HG03060 (cell line): ENCODE measurements around the gene LRRC45.

ENCODE experiments used
- ATAC-seq: cut with Tn5 transposase; IDR thresholded peaks from one replicate; pipeline ENCODE4 v1.9.1; 2021; ENCODE audit warnings: low read depth, moderate number of reproducible peaks; ENCODE audit not compliant: unreplicated experiment

The LRRC45 gene

GRCh38 chr17:82060614-82061013, 37.5 kb downstream of the LRRC45 start:
- no peak for ATAC-seq

- ATAC-seq: no peak
Measured at GRCh38 chr17:82061047-82061925, 38.2 kb downstream of the LRRC45 start.

GRCh38 chr17:82062076-82062983, 39.2 kb downstream of the LRRC45 start:
- no peak for ATAC-seq

DNA sequence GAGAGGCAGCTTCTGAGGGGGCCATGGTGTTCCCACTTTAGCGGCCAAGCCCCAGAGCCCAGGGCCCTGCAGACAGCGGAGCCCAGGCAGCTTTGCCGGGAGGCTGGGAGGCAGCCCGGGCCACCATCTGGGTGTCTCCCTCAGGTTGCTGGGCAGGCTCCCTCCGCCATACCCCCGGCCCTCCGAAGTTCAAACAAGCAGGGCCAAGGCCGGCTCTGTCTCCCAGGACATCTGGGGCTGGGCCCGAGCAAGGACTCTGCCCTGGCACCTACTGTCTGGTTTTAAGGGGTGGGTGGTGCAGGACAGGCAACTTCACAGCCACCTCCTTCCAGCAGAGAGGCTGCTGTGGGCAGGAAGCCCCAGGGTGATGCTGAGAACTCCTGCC, 39.9 kb downstream of the LRRC45 start:
- no peak for ATAC-seq

GRCh38 chr17:82063424-82064415, 40.6 kb downstream of the LRRC45 start:
- ATAC-seq: no peak

DNA sequence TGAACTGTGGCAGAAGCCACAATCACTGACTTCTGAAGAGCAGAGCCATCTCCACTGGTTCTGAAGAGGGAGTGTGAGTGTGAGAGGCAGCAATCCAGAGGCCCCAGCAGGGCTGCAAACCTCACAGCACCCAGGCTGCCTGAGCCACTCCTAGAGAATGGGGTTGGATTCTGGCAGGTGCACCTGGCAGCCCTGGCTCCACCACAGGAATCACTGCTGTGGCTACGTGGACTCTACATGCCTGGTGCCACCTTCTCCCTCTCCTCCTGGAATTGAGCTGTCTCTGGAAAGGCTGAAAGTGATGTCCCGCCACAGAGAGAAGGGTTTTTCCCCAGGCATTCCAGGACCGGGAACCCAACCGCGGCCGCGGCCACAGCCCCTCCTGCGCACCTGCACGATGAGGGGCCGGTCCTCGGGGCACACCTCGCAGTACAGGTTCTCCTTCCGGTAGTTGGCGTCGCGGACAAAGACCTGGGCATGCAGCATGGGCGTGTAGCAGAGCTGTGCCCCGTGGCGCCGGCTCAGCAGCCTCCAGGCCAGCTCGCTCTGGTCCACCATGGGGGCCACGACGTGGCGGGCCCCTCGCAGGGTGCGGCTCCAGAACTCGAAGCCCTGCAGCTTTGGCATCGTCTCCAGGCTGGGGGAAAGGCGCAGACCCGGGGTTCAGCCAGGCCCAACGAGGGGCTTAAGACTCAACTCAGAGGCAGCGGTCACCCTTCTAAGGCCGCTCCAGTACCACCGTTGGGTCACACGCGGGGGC, 41.5 kb downstream of the LRRC45 start:
- no peak for ATAC-seq

- ATAC-seq: no peak
Measured at GRCh38 chr17:82065193-82065637, 42.1 kb downstream of the LRRC45 start.

DNA sequence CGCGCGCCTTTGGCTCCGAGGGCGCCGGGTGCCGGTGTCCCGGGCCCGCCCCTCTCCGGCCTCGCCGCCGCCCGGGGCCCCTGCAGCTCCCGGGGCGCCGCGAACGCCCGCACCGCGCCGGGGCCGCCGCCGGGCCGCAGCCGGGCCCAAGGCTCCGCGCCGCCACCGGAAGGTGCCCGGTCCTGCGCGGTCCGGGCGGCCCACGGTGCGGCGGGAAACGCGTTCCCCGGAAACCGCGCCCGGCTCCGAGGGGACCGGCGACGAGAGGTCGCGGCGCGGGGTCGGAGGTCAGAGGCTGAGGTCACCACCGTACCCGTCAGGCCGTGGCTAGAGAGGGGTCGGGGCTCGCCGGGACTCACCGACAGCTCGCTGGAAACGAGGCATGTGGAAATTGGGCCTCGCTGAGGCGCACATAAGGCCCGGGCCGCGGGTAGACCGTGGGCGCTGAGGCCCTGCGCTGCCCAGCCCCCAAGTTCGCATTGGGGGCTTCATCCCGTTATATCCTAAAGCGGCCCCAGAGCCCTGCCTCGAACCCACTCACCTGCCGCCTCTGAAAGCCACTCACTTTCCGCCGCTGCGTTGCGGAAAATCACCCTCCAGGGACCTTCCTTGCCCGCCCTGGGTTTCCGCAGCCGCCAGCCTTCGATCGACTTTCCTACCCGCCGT, 42.7 kb downstream of the LRRC45 start, which contains the start of gene DUS1L:
TSS of gene DUS1L (minus strand) at position 167 of the 666 bp plus-strand sequence. CDS start 745 bp downstream, outside the sequence.
- ATAC-seq: no peak

GRCh38 chr17:82070611-82071010, 47.5 kb downstream of the LRRC45 start:
- no peak for ATAC-seq

- ATAC-seq: no peak
Measured at GRCh38 chr17:82072827-82073226, 49.7 kb downstream of the LRRC45 start.

DNA sequence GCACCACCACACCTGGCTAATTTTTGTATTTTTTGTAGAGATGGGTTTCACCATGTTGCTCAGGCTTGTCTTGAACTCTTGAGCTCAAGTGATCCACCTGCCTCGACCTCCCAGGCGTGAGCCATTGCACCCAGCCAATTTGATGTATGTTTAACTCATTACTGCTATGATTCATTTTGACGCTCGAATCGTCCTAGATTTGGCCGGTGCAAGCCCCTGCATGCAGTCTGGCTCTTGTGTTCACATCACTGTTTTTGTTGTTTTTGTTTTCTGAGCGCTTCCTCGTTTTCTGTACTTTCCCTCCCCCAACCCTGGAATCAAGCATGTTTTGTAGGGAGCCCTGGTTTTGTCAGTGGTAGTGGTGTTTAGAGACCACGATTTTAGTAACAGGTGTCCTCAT, 50.3 kb downstream of the LRRC45 start:
- ATAC-seq: no peak

DNA sequence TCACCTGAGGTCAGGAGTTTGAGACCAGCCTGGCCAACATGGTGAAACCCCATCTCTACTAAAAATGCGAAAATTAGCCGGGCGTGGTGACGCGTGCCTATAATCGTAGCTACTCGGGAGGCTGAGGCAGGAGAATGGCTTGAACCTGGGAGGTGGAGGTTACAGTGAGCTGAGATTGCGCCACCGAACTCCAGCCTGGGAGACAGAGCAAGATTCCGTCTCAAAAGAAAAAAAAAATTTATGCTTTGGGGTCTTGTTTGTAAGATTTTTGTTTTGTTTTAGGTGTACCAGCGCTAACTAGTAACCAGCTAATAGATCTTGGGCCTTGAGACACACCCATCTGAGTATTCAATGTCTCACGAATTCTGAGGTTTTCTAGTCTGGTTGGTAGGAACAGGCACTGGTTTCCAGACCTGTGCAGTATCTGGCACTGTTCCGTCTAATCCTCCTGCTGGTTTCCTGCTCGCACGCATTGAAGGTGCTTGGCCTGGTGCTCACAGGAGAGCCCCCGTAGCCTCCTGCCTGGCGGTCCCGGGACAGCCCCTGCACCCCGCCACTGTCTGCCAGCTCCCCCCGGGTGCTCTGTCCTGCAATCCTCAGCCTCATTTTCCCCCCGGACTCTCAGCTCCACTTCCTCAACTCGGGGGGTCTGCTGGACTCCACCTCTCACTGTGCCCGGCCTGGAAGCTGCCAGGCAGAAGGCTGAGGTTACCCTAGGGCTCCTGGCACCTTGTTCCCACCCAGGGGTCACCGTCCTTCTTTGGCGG, 53.1 kb downstream of the LRRC45 start:
- ATAC-seq: no peak

DNA sequence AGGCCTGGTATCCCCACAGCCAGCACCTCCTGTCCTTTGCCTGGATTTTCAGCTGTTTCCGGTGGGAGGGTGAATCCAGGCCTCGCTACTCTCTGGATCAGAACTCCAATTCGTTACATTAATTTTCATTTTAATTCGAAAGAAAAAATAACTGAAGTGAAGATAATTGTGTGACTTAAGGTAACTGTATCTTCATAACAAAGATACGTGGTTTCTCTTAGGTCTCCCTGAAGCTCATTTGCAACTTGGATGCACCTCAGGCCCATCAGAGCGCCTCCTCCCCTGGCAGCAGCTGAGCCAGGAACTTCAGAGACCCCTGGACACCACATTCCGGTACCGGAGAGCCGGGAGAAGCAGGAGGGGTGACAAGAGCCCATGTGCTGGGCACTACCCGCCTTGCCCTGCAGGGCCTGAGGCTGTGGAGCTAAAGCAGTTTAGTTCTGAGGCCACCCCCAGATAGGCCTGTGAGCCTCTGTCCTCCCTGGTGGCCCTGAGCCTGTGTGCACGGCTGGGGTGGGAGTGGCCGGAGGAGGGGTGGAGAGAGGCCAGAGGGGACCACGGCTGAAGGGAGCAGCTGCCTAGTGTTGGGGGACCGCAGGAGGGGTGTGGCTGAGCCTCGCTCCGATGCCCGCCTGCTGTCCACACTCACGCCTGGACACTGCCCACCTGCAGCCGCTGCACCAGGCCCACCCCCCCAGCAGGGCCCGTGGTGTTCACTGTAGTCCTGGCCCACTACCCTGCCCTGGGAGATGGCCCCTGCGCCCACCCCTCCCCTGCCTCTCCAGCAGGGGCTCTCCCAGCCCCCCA, 53.9 kb downstream of the LRRC45 start:
- no peak for ATAC-seq

DNA sequence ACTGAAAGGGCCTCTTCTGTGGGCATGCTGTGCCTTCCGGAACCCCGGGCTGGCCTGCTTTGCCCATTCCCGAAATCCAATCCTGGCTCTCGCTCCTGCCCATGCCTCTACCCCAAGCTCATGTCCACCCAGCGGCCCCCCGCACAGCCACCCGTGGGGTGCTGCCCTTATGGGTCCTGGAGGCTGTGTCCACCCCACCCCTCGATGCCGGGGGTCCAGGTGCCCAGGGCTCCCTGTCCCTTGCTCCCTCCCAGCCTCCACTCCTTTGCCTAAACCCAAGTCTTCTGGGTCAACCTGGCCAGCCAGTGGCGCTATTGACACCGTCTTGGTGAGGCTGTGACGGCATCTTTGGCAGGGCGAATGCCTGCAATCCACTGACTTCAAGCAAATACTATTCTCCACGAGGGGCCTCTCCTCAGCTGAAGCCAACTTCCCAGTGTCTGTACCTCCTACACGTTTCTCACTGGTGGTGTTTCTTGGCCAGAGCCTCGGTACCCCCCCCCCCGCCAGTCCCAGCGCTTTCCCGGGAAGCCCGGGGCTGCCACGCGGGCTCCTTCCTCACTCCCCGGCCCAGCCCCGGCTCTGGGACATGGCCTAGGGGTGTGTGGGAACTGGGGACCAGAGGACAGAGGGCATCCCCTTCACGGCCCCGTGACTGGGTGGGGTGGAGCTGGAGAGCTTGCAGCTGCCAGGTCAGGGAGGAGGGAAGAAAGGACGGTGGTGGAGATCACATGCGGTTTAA, 54.7 kb downstream of the LRRC45 start:
- no peak for ATAC-seq

GRCh38 chr17:82078433-82078832, 55.3 kb downstream of the LRRC45 start:
- no peak for ATAC-seq

- ATAC-seq: no peak
Measured at GRCh38 chr17:82079001-82079677, 56.0 kb downstream of the LRRC45 start.
